Measurements from ENCODE around the gene PLA2G4B.

The PLA2G4B gene

GRCh38 chr15:41838400-41838897, at the start of gene PLA2G4B:
TSS of gene PLA2G4B (plus strand) at chr15:41838847. CDS start at chr15:41838914, 67 bp downstream.
- no peak for DNase-seq (ENCODE audit: low spot score)

- DNase-seq (ENCODE audit: low spot score) = no peak
Observed at GRCh38 chr15:41789236-41789635, 49.4 kb upstream of the PLA2G4B start.

- no peak for DNase-seq (ENCODE audit: low spot score)
Observed at GRCh38 chr15:41789662-41790061, 49.0 kb upstream of the PLA2G4B start.

- DNase-seq (ENCODE audit: low spot score) = no peak
Observed at GRCh38 chr15:41790169-41790568, 48.5 kb upstream of the PLA2G4B start.

GRCh38 chr15:41790756-41791546, 47.7 kb upstream of the PLA2G4B start:
- DNase-seq (ENCODE audit: low spot score) = no peak

- DNase-seq (ENCODE audit: low spot score) = no peak
Observed at GRCh38 chr15:41791547-41791937, 47.1 kb upstream of the PLA2G4B start.

GRCh38 chr15:41792000-41792637, 46.5 kb upstream of the PLA2G4B start:
- DNase-seq (ENCODE audit: low spot score) = no peak

- DNase-seq (ENCODE audit: low spot score) = no peak
Observed at GRCh38 chr15:41794081-41794480, 44.6 kb upstream of the PLA2G4B start.

- no peak for DNase-seq (ENCODE audit: low spot score)
Observed at GRCh38 chr15:41795996-41796856, 42.4 kb upstream of the PLA2G4B start.

GRCh38 chr15:41797201-41797944, 41.3 kb upstream of the PLA2G4B start:
- DNase-seq (ENCODE audit: low spot score) = no peak

GRCh38 chr15:41798607-41799487, 39.8 kb upstream of the PLA2G4B start:
- DNase-seq (ENCODE audit: low spot score) = no peak

- no peak for DNase-seq (ENCODE audit: low spot score)
Observed at GRCh38 chr15:41799488-41799805, 39.2 kb upstream of the PLA2G4B start.

GRCh38 chr15:41801185-41801584, 37.5 kb upstream of the PLA2G4B start:
- no peak for DNase-seq (ENCODE audit: low spot score)

GRCh38 chr15:41801850-41802455, 36.7 kb upstream of the PLA2G4B start:
- DNase-seq (ENCODE audit: low spot score) = no peak

- DNase-seq (ENCODE audit: low spot score) = no peak
Observed at GRCh38 chr15:41804361-41804760, 34.3 kb upstream of the PLA2G4B start.

GRCh38 chr15:41804916-41805666, 33.6 kb upstream of the PLA2G4B start:
- DNase-seq (ENCODE audit: low spot score) = no peak

- no peak for DNase-seq (ENCODE audit: low spot score)
Observed at GRCh38 chr15:41805711-41806110, 32.9 kb upstream of the PLA2G4B start.

- no peak for DNase-seq (ENCODE audit: low spot score)
Observed at GRCh38 chr15:41806291-41807181, 32.1 kb upstream of the PLA2G4B start.

- DNase-seq (ENCODE audit: low spot score) = no peak
Observed at GRCh38 chr15:41809121-41809520, 29.5 kb upstream of the PLA2G4B start.

Measured in CD4-positive, alpha-beta T cell treated with Interleukin-6 at 100 ng/mL for 8 hours (primary cell).